ENCODE measurements around the gene DNAH1.

- TF ChIP-seq CTCF (IDR thresholded peaks at IDR 0.05): no peak
- no peak for TF ChIP-seq POLR2A (IDR thresholded peaks at IDR 0.05)
- TF ChIP-seq EP300 (IDR thresholded peaks at IDR 0.05): no peak
- no peak for TF ChIP-seq POLR2AphosphoS5 (IDR thresholded peaks at IDR 0.05)
These were observed 125.1 kb downstream of the DNAH1 start for GRCh38 chr3:52441091-52441771.

All from gastroesophageal sphincter (tissue), 3 donors.